ENCODE results near the gene LRTM1.

- no peak for TF ChIP-seq CTCF (IDR thresholded peaks at IDR 0.05)
- no peak for TF ChIP-seq POLR2A (IDR thresholded peaks at IDR 0.05)
Measured at GRCh38 chr3:54882129-54882833, 45.6 kb downstream of the LRTM1 start.

Data from uterus (tissue), 2 donors.